Activated B cell treated with CpG ODN at 0.5 μM for 24 hours (primary cell): ENCODE data around the gene BZW2. TPM values are rescaled to one million over a fixed set of nuclear protein-coding genes. Genes with fewer than 3 reads are reported as not detected.

Experiments used
- ATAC-seq: fragments of 200-7000 bp; cut with Tn5 transposase; one replicate; pipeline ENCODE4 v1.10.0; 2021; ENCODE audit warnings: low read depth, mild to moderate bottlenecking, moderate library complexity
- CTCF ChIA-PET: fragments of 350-600 bp; sonication (Branson Sonifier 250); formaldehyde crosslinking; loops from one replicate; lab custom pipeline; 2021; ENCODE audit warnings: antibody characterized with exemption; lab: Charles Lee
- POLR2A ChIA-PET: fragments of 350-600 bp; sonication (Branson Sonifier 250); formaldehyde crosslinking; loops from one replicate; lab custom pipeline; 2021; ENCODE audit warnings: antibody characterized with exemption; lab: Charles Lee
- DNase-seq: peaks from one replicate; pipeline ENCODE4 v3.0.0; 2022
- H3K27ac Mint-ChIP-seq: one replicate; pipeline ENCODE4 v1.8.0; 2020; ENCODE audit warnings: mixed read lengths
- H3K27me3 Mint-ChIP-seq: one replicate; pipeline ENCODE4 v1.8.0; 2021; ENCODE audit warnings: mixed read lengths
- H3K36me3 Mint-ChIP-seq: one replicate; pipeline ENCODE4 v1.8.0; 2021; ENCODE audit warnings: low read depth, mixed read lengths
- H3K4me1 Mint-ChIP-seq: one replicate; pipeline ENCODE4 v1.8.0; 2021; ENCODE audit warnings: mixed read lengths
- H3K4me3 Mint-ChIP-seq: one replicate; pipeline ENCODE4 v1.8.0; 2020; ENCODE audit warnings: mild to moderate bottlenecking, mixed read lengths
- H3K9me3 Mint-ChIP-seq: one replicate; pipeline ENCODE4 v1.8.0; 2020; ENCODE audit warnings: mixed read lengths
- intact Hi-C: fragments of 100-400 bp; cut with micrococcal nuclease; formaldehyde crosslinking; loops from one replicate; pipeline ENCODE4 v1.15.1; 2024
- total RNA-seq: library from RNA; stranded (reverse); gene quantifications from 2 replicates; pipeline ENCODE4 v1.2.3, GENCODE V29; 2022
- TF ChIP-seq, protein P1 (sequence below): fragments of 200-600 bp; IDR thresholded peaks from one replicate; pipeline ENCODE4 v1.8.0; 2022; ENCODE audit warnings: antibody characterized with exemption, mild to moderate bottlenecking

Gene BZW2
- total RNA-seq, 1 donor from 2014 or later, result 47.2 TPM

DNA sequence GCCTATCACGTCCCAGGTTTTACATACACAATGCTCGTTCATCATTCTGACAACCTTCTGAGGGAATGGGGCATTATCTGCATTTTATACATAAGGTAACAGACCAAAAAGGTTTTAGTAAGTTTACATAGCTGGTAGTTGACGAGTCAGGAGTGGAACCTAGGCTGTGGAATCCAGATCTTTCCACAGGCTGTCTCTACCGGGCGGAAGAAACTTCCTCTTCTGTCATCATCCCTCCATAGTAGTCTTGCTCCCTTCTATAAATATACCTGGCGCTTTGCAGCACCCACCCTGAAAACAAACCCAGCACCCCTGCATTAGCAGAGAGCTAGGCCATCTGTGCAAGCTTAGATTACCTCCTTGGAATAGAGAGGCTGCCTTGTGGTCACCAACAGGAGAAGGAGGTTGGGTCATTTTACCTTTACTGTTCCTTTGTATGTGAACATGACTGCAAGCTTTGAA lies 108.9 kb downstream of the BZW2 start:
- H3K27me3 Mint-ChIP-seq, result no peaks in the 10 kb centered on the region
- ChIA-PET POLR2A (interaction anchor here (1.3 to 2.2 kb wide), 4 partner anchors 15 to 544 kb away, joined by 3 to 6 read pairs (median 4); partner anchors contain the start of genes AHR, ANKMY2 and BZW2), CTCF (interaction anchor here (1.4 kb wide), 1 partner anchor 163 kb away, joined by 3 read pairs; no protein-coding TSS in a partner anchor)
- H3K27ac Mint-ChIP-seq, result peak overlapping the region; percentile 84
- no peak for ATAC-seq
- H3K9me3 Mint-ChIP-seq, result no peaks in the 10 kb centered on the region
- H3K36me3 Mint-ChIP-seq, result peaks cover 7% of the 10 kb centered on the region
- no peak for DNase-seq
- peaks cover 60% of the 10 kb centered on the region for H3K4me1 Mint-ChIP-seq
- TF ChIP-seq, protein P1, sequence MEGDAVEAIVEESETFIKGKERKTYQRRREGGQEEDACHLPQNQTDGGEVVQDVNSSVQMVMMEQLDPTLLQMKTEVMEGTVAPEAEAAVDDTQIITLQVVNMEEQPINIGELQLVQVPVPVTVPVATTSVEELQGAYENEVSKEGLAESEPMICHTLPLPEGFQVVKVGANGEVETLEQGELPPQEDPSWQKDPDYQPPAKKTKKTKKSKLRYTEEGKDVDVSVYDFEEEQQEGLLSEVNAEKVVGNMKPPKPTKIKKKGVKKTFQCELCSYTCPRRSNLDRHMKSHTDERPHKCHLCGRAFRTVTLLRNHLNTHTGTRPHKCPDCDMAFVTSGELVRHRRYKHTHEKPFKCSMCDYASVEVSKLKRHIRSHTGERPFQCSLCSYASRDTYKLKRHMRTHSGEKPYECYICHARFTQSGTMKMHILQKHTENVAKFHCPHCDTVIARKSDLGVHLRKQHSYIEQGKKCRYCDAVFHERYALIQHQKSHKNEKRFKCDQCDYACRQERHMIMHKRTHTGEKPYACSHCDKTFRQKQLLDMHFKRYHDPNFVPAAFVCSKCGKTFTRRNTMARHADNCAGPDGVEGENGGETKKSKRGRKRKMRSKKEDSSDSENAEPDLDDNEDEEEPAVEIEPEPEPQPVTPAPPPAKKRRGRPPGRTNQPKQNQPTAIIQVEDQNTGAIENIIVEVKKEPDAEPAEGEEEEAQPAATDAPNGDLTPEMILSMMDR, result no peak
- H3K4me3 Mint-ChIP-seq, result peak overlapping the region; percentile 88
- intact Hi-C loops, result loop anchor here (1.0 to 10.0 kb wide), 5 partner anchors 16 to 1750 kb away; no protein-coding TSS in a partner anchor

DNA sequence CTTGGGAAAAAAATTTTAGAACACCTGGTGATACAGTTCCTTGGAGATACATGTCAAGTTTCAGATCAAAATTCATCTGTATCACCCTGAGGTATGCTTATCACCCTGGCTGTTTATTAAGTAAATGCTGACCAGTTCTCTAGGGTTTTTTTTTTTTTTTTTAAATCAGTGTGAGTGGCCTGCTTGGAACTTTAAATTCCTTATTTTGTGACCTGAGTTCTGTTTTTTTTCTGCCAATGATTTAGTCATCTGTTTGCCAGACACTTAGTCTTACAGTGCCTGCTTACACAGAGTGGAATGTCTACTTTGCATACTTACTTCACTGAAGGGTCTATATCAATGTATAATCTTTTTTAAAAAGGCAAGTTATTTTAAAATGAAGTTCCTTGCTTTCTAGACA lies 109.4 kb downstream of the BZW2 start:
- peak overlapping the region; percentile 84 for H3K27ac Mint-ChIP-seq
- ChIA-PET POLR2A (interaction anchor here (1.3 to 2.2 kb wide), 3 partner anchors 45 to 543 kb away, joined by 4 to 6 read pairs (median 5); partner anchors contain the start of genes AHR, ANKMY2 and BZW2), CTCF (interaction anchor here (1.4 kb wide), 1 partner anchor 163 kb away, joined by 3 read pairs; no protein-coding TSS in a partner anchor)
- ATAC-seq (no peak), DNase-seq (no peak)
- peaks cover 7% of the 10 kb centered on the region for H3K36me3 Mint-ChIP-seq
- no peaks in the 10 kb centered on the region for H3K27me3 Mint-ChIP-seq
- peak overlapping the region; percentile 88 for H3K4me3 Mint-ChIP-seq
- no peaks in the 10 kb centered on the region for H3K9me3 Mint-ChIP-seq
- intact Hi-C loops, result loop anchor here (1.0 to 10.0 kb wide), 5 partner anchors 16 to 1749 kb away; no protein-coding TSS in a partner anchor
- peaks cover 65% of the 10 kb centered on the region for H3K4me1 Mint-ChIP-seq
- TF ChIP-seq, protein P1, result no peak

Other genes starting within 250 kb of the BZW2 start
- gene CRPPA, start 224.6 kb upstream of the BZW2 start, total RNA-seq, result 0.91 and 1.5 TPM in 2 replicates
- gene SOSTDC1, start 180.4 kb upstream of the BZW2 start, total RNA-seq, result not detected in 2 replicates
- gene LRRC72, start 119.4 kb upstream of the BZW2 start, total RNA-seq, result not detected in 2 replicates
- 9.4 and 11.3 TPM in 2 replicates for gene ANKMY2, start 427 bp upstream of the BZW2 start, total RNA-seq
- 15.1 and 17.8 TPM in 2 replicates for gene TSPAN13, start 107.6 kb downstream of the BZW2 start, total RNA-seq
- gene AGR2, start 158.8 kb downstream of the BZW2 start, total RNA-seq, result not detected in 2 replicates
- not detected in 2 replicates for gene AGR3, start 235.8 kb downstream of the BZW2 start, total RNA-seq